Measurements from ENCODE around the gene SORCS1. TPM values are rescaled to one million over a fixed set of nuclear protein-coding genes. Genes with fewer than 3 reads are reported as not detected.

SORCS1 gene
- polyA plus RNA-seq, 1 of the 3 experiments (the other 2 are of a cell fraction) = 0.66 TPM

DNA sequence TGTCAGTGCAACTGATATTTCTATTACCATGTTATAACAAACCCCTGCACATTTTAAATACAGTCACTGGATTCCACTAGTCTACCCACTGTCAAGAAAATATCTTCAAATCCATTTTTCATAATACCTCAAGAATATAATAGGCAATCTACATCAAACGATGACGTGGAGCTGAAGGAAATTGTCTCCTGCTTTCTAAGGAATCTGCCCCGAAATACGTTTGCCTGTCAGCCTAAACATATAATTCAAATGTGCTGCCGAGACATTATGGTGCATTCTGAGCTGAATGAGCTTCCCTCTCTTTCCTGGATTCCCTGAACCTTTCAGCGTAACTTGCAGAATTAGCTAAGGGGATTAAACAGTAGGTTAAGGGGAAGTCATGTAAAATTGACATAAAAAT is 306.8 kb downstream of the SORCS1 start:
- no peaks in the 10 kb centered on the region for H3F3A ChIP-seq (replicated peaks; ENCODE audit: insufficient read depth)
- H3K4me3 ChIP-seq (ENCODE audit: low read depth in 2 of 2, low read length in 1 of 2) = no peak overlapping the region
- no peaks in the 10 kb centered on the region for H4K20me1 ChIP-seq (ENCODE audit: insufficient read depth)
- H3K27me3 ChIP-seq (ENCODE audit: insufficient read depth) = no peaks in the 10 kb centered on the region
- ChIA-PET CTCF (interaction anchor here (1.1 kb wide), 1 partner anchor 10 kb away, joined by 3 read pairs; no protein-coding TSS in a partner anchor), POLR2A (no interaction called here)
- WGBS (ENCODE audit: low lambda C conversion rate) = 56% methylated on average over 6 of the region's 6 CpGs
- no peak for DNase-seq
- no peaks in the 10 kb centered on the region for H3K9me2 ChIP-seq
- H3K36me3 ChIP-seq (replicated peaks in 1 of 2; ENCODE audit: control insufficient read depth in 1 of 2, insufficient read depth in 2 of 2, low read length in 1 of 2) = no peaks in the 10 kb centered on the region
- H3K4me2 ChIP-seq = no peak overlapping the region
- no peak overlapping the region for H3K27ac ChIP-seq (ENCODE audit: low read depth in 2 of 2, low read length in 1 of 2)
- no peaks in the 10 kb centered on the region; the same call in 1 of the 2 replicates for H3K9me3 ChIP-seq
- TF ChIP-seq TAF1 (IDR thresholded peaks at IDR 0.05; ENCODE audit: borderline replicate concordance, low read depth, low read length) (no peak), REST (IDR thresholded peaks at IDR 0.05; ENCODE audit: low read depth, low read length) (no peak), RXRA (IDR thresholded peaks at IDR 0.05; ENCODE audit: borderline replicate concordance, low read depth) (no peak)
- no peaks in the 10 kb centered on the region for H3K79me2 ChIP-seq (ENCODE audit: insufficient read depth)
- no peak overlapping the region for H3K9ac ChIP-seq
- no peak overlapping the region for H2AFZ ChIP-seq (ENCODE audit: low read depth)
- no peaks in the 10 kb centered on the region; a peak in 1 of 4 replicates for H3K4me1 ChIP-seq (ENCODE audit: control insufficient read depth in 1 of 2, insufficient read depth in 2 of 2, low read depth in 1 of 2, low read length in 1 of 2)

GRCh38 chr10:106857213-106857612 is 307.3 kb downstream of the SORCS1 start:
- Histone ChIP-seq H3F3A (replicated peaks; ENCODE audit: insufficient read depth) (no peaks in the 10 kb centered on the region), H3K4me3 (ENCODE audit: low read depth in 2 of 2, low read length in 1 of 2) (no peak overlapping the region), H3K4me2 (no peak overlapping the region), H3K27me3 (ENCODE audit: insufficient read depth) (no peaks in the 10 kb centered on the region), H4K20me1 (ENCODE audit: insufficient read depth) (no peaks in the 10 kb centered on the region), H3K9me3 (no peaks in the 10 kb centered on the region; the same call in 1 of the 2 replicates), H3K9ac (no peak overlapping the region), H3K27ac (ENCODE audit: low read depth in 2 of 2, low read length in 1 of 2) (no peak overlapping the region; a peak in 1 of 4 replicates), H2AFZ (ENCODE audit: low read depth) (no peak overlapping the region), H3K36me3 (replicated peaks in 1 of 2; ENCODE audit: control insufficient read depth in 1 of 2, insufficient read depth in 2 of 2, low read length in 1 of 2) (no peaks in the 10 kb centered on the region), H3K9me2 (no peaks in the 10 kb centered on the region), H3K4me1 (ENCODE audit: control insufficient read depth in 1 of 2, insufficient read depth in 2 of 2, low read depth in 1 of 2, low read length in 1 of 2) (no peaks in the 10 kb centered on the region; a peak in 1 of 4 replicates), H3K79me2 (ENCODE audit: insufficient read depth) (no peaks in the 10 kb centered on the region)
- WGBS (ENCODE audit: low lambda C conversion rate) = 47% methylated on average over 5 of the region's 6 CpGs
- no peak for DNase-seq
- ChIA-PET CTCF (interaction anchor here (1.1 kb wide), 1 partner anchor 10 kb away, joined by 3 read pairs; no protein-coding TSS in a partner anchor), POLR2A (no interaction called here)
- TF ChIP-seq PBX3 (IDR thresholded peaks at IDR 0.05) (no peak), TEAD4 (IDR thresholded peaks at IDR 0.05; ENCODE audit: borderline replicate concordance, insufficient read depth) (no peak)
- TF ChIP-seq, protein P1, sequence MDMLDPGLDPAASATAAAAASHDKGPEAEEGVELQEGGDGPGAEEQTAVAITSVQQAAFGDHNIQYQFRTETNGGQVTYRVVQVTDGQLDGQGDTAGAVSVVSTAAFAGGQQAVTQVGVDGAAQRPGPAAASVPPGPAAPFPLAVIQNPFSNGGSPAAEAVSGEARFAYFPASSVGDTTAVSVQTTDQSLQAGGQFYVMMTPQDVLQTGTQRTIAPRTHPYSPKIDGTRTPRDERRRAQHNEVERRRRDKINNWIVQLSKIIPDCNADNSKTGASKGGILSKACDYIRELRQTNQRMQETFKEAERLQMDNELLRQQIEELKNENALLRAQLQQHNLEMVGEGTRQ (IDR thresholded peaks at IDR 0.05; ENCODE audit: borderline replicate concordance, low read depth, low read length) = no peak
